ENCODE data around the gene KCNIP2.

DNA sequence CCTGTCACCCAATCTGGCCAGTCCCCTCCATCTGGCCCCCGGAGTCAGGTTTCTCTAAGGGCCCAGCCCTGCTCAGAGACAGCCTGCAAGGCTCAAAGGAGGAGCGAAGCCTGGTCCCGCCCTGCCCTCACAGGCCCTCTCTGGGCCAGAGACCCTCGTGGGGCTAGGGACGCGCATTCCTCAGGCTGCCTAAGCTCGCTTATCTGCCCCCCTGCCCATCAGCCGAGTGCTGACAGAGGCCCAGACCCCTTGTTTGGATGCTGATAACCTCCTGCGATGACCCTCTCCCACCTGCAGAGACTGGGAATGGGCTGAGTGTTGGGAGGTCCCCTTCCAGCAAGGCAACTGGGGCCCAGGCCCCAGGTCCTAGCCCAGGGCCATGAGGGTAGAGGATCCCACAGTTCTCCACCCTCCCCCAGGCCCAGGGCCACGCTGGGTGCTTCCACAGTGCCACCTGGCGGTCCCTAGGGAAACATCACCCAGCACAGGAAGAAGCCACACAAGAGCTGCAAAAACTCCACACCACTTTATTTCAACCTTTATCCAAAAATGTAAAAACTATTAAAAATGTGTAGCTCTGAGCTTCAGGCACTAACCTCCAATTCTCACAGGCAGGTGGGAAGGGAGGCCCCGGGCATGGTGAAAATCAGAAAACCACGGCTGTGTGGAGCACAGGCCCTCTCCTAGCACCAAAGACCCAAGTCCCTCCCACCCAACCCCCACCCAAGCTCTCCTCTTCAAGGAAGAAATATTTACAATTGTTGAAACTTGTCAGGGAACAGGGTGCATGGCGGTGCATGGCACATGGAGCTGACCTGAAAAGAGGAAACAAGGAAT is 62.6 kb downstream of the KCNIP2 start:
- no peak for TF ChIP-seq POLR2A (IDR thresholded peaks at IDR 0.05)
- peak; percentile 72 to 91 (median 81) for TF ChIP-seq CTCF (IDR thresholded peaks at IDR 0.05)
